B cell (primary cell): ENCODE results near the gene PLG. TPM values are rescaled to one million over a fixed set of nuclear protein-coding genes. Genes with fewer than 3 reads are reported as not detected.

ENCODE experiments used
- ATAC-seq: fragments of 200-7000 bp; cut with Tn5 transposase; one replicate; pipeline ENCODE4 v1.10.0; 2021; ENCODE audit warnings: low read depth, mild to moderate bottlenecking, moderate number of reproducible peaks, moderate library complexity
- CTCF ChIA-PET: fragments of 350-600 bp; sonication (Branson Sonifier 250); formaldehyde crosslinking; loops from one replicate; lab custom pipeline; 2021; ENCODE audit warnings: antibody characterized with exemption, inconsistent platforms; lab: Charles Lee
- POLR2A ChIA-PET: fragments of 350-600 bp; sonication (Branson Sonifier 250); formaldehyde crosslinking; loops from one replicate; lab custom pipeline; 2021; ENCODE audit warnings: antibody characterized with exemption; lab: Charles Lee
- DNase-seq: peaks from one replicate; pipeline ENCODE4 v3.0.0; 2013
- H2AFZ ChIP-seq: 2 replicates; pipeline ENCODE4 v1.6.1; 2012; ENCODE audit warnings: mild to moderate bottlenecking, low read depth, low read length; ENCODE audit not compliant: insufficient read depth, poor library complexity, severe bottlenecking
- H3K27ac ChIP-seq, 2 donors: 1 replicate in 1 of 2; 2 replicates in 1 of 2; pipeline ENCODE4 v1.5.1; 2012 to 2013; ENCODE audit warnings: low read length in 2 of 2, mild to moderate bottlenecking in 2 of 2, moderate library complexity in 1 of 2
- H3K27me3 ChIP-seq, 4 experiments: fragments of 200-600 bp in 1 of 4; sonication (generic) in 1 of 4; replicated peaks in 1 of 4; 1 replicate in 2 of 4; 2 replicates in 2 of 4; pipeline versions ENCODE4 v1.6.1 to v1.7.0; 2013 to 2016; ENCODE audit warnings: low read length in 3 of 4, mild to moderate bottlenecking in 2 of 4, mixed read lengths in 1 of 4, moderate library complexity in 1 of 4; ENCODE audit not compliant: insufficient read depth in 4 of 4, control insufficient read depth in 3 of 4; ENCODE audit errors: control extremely low read depth in 1 of 4
- H3K36me3 ChIP-seq, 2 experiments: replicated peaks in 1 of 2; 1 replicate in 1 of 2; 2 replicates in 1 of 2; pipeline versions ENCODE4 v1.6.1 to v1.7.1; 2013; ENCODE audit warnings: low read length in 1 of 2; ENCODE audit not compliant: insufficient read depth in 2 of 2, control insufficient read depth in 1 of 2; ENCODE audit errors: control extremely low read depth in 1 of 2, extremely low read depth in 1 of 2
- H3K4me1 ChIP-seq, 2 donors: fragments of 200-600 bp in 1 of 2; sonication (generic) in 1 of 2; 1 replicate in 1 of 2; 2 replicates in 1 of 2; pipeline versions ENCODE4 v1.5.1 to v1.6.1; 2013 to 2017; ENCODE audit warnings: low read length in 2 of 2; ENCODE audit not compliant: control insufficient read depth in 2 of 2, insufficient read depth in 2 of 2
- H3K4me2 ChIP-seq: replicated peaks from 2 replicates; pipeline ENCODE3; 2012; ENCODE audit warnings: mild to moderate bottlenecking, low read depth, low read length; ENCODE audit not compliant: poor library complexity, severe bottlenecking
- H3K4me3 ChIP-seq, 5 experiments: fragments of 200-600 bp in 1 of 5; sonication (generic) in 1 of 5; 1 replicate in 3 of 5; 2 replicates in 2 of 5; pipeline versions ENCODE4 v1.5.1 to v1.7.0; 2011 to 2016; ENCODE audit warnings: low read length in 4 of 5, mild to moderate bottlenecking in 4 of 5, low read depth in 2 of 5, control low read depth in 1 of 5, moderate library complexity in 1 of 5; ENCODE audit not compliant: insufficient read depth in 1 of 5; ENCODE audit errors: control extremely low read depth in 1 of 5, extremely low read depth in 1 of 5
- H3K79me2 ChIP-seq: fragments of 200-600 bp; sonication (generic); one replicate; pipeline ENCODE4 v1.6.0; 2016; ENCODE audit warnings: low read length; ENCODE audit not compliant: control insufficient read depth, insufficient read depth
- H3K9ac ChIP-seq: fragments of 200-600 bp; sonication (generic); 2 replicates; pipeline ENCODE4 v1.6.1; 2017; ENCODE audit warnings: mild to moderate bottlenecking, low read length, moderate library complexity
- H3K9me3 ChIP-seq, 3 donors: one replicate each; pipeline versions ENCODE4 v1.6.1 to v1.7.1; 2013; ENCODE audit warnings: low read length in 2 of 3; ENCODE audit not compliant: control insufficient read depth in 2 of 3, insufficient read depth in 1 of 3; ENCODE audit errors: control extremely low read depth in 1 of 3
- H4K20me1 ChIP-seq: 2 replicates; pipeline ENCODE4 v1.6.0; 2012; ENCODE audit warnings: mild to moderate bottlenecking, low read length; ENCODE audit not compliant: insufficient read depth, control insufficient read depth, poor library complexity, severe bottlenecking
- H3K27ac Mint-ChIP-seq: one replicate; pipeline ENCODE4 v1.8.0; 2021; ENCODE audit warnings: mixed read lengths
- H3K27me3 Mint-ChIP-seq: one replicate; pipeline ENCODE4 v1.8.0; 2021; ENCODE audit warnings: mixed read lengths
- H3K4me1 Mint-ChIP-seq: one replicate; pipeline ENCODE4 v1.8.0; 2021; ENCODE audit warnings: mixed read lengths
- H3K4me3 Mint-ChIP-seq: one replicate; pipeline ENCODE4 v1.8.0; 2021; ENCODE audit warnings: mixed read lengths
- H3K9me3 Mint-ChIP-seq: one replicate; pipeline ENCODE4 v1.8.0; 2022; ENCODE audit warnings: mixed read lengths; ENCODE audit not compliant: insufficient read depth
- EZH2 ChIP-seq: IDR thresholded peaks from 2 replicates; pipeline ENCODE4 v1.6.1; 2012; ENCODE audit warnings: borderline replicate concordance, low read depth, mild to moderate bottlenecking, moderate library complexity, low read length; ENCODE audit not compliant: insufficient read depth, poor library complexity, severe bottlenecking
- WGBS: methylation state at CpG from one replicate; pipeline ENCODE4 v1.1.5; 2013; ENCODE audit warnings: missing lambda C conversion rate; ENCODE audit not compliant: insufficient coverage; 5-methylcytosine and 5-hydroxymethylcytosine counted together
- intact Hi-C: fragments of 100-400 bp; cut with micrococcal nuclease; formaldehyde crosslinking; loops from one replicate; pipeline ENCODE4 v1.10.0; 2022
- polyA plus RNA-seq: library from polyadenylated mRNA; depleted of rRNA; stranded (reverse); fragments of >200 nt; gene quantifications from 2 replicates; pipeline ENCODE4 v1.2.3, GENCODE V29; 2012
- total RNA-seq, 2 donors: library from RNA; stranded (reverse); fragments of 120-200 nt in 1 of 2; gene quantifications; 1 replicate in 1 of 2; 2 replicates in 1 of 2; pipeline versions ENCODE4 v1.2.3 to v1.2.4, GENCODE V29; 2013 to 2022
- TF ChIP-seq, protein P1 (sequence below): fragments of 200-600 bp; IDR thresholded peaks from one replicate; pipeline ENCODE4 v1.8.0; 2022; ENCODE audit warnings: antibody characterized with exemption, mild to moderate bottlenecking

The PLG gene
- total and polyA plus RNA-seq, 2 donors (not counting 1 experiment from before 2014, with no cell fraction given), result 0.32 TPM; not detected in 1

DNA sequence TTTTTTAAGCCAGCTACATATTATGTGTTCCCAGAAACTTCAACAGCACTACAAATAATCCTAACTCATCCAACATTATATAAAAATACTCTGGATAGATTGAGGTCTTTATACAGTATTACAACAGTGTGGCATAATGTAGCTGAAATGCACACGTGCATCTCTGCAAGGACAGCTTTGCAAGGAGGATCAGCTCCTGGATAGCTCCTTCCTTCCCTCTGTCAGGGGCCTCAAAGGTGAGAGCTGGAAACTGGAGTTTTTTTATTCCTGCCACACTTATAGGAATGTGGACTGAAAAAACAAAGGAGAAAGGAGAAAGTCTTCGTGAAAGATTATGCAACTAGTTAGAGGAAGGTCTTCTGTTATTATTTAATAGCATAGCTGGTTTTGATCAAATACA, 53.1 kb downstream of the PLG start:
- intact Hi-C loops, result no loop called here
- Histone ChIP-seq H3K36me3 (no peaks in the 10 kb centered on the region), H3K9ac (no peak overlapping the region), H4K20me1 (no peaks in the 10 kb centered on the region), H3K4me2 (no peak overlapping the region), H3K4me3 (no peak overlapping the region), H3K9me3 (no peaks in the 10 kb centered on the region), H3K4me1 (no peaks in the 10 kb centered on the region), H2AFZ (no peak overlapping the region), H3K79me2 (no peaks in the 10 kb centered on the region), H3K27ac (no peak overlapping the region), H3K27me3 (peaks cover 0 to 10% (median 4%) of the 10 kb centered on the region in 4 experiments)
- no peaks in the 10 kb centered on the region for H3K9me3 Mint-ChIP-seq
- no peak overlapping the region for H3K4me3 Mint-ChIP-seq
- POLR2A ChIA-PET, result no interaction called here
- WGBS, result 29% methylated on average over 1 of the region's 2 CpGs
- H3K4me1 Mint-ChIP-seq, result no peaks in the 10 kb centered on the region
- ATAC-seq (no peak), DNase-seq (no peak)
- CTCF ChIA-PET, result interaction anchor here (1.0 to 1.5 kb wide), 2 partner anchors 11 to 618 kb away, joined by 3 to 4 read pairs; no protein-coding TSS in a partner anchor
- peaks cover 49% of the 10 kb centered on the region for H3K27me3 Mint-ChIP-seq
- no peak overlapping the region for H3K27ac Mint-ChIP-seq
- TF ChIP-seq, protein P1, sequence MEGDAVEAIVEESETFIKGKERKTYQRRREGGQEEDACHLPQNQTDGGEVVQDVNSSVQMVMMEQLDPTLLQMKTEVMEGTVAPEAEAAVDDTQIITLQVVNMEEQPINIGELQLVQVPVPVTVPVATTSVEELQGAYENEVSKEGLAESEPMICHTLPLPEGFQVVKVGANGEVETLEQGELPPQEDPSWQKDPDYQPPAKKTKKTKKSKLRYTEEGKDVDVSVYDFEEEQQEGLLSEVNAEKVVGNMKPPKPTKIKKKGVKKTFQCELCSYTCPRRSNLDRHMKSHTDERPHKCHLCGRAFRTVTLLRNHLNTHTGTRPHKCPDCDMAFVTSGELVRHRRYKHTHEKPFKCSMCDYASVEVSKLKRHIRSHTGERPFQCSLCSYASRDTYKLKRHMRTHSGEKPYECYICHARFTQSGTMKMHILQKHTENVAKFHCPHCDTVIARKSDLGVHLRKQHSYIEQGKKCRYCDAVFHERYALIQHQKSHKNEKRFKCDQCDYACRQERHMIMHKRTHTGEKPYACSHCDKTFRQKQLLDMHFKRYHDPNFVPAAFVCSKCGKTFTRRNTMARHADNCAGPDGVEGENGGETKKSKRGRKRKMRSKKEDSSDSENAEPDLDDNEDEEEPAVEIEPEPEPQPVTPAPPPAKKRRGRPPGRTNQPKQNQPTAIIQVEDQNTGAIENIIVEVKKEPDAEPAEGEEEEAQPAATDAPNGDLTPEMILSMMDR, result no peak

DNA sequence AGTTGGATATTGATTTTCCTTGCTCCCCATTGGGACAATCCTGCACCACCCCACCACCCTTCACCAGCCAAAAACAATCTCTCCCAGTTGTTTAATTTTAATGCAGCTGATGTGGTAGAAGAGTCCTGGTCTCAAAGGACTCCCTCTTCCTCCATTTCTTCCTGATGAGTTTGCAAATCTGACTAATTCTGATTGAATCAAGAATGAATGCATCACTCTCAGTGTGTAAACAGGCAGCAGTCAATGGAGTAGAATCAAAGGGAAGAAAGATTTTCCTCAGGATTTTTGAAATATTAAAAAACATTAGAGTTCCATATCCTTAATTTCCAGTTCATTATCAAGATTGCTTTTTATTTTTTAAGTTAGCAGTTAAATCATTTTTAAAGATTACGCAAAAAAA, 54.0 kb downstream of the PLG start:
- intact Hi-C loops, result no loop called here
- Histone ChIP-seq H3K4me2 (no peak overlapping the region), H3K4me1 (no peaks in the 10 kb centered on the region), H2AFZ (no peak overlapping the region), H4K20me1 (no peaks in the 10 kb centered on the region), H3K27me3 (peaks cover 0 to 10% (median 4%) of the 10 kb centered on the region in 4 experiments), H3K36me3 (no peaks in the 10 kb centered on the region), H3K79me2 (no peaks in the 10 kb centered on the region), H3K9me3 (peaks cover 0 to 2% (median 0%) of the 10 kb centered on the region in 3 donors), H3K4me3 (no peak overlapping the region), H3K27ac (no peak overlapping the region), H3K9ac (no peak overlapping the region)
- POLR2A ChIA-PET, result no interaction called here
- Mint-ChIP-seq H3K4me1 (no peaks in the 10 kb centered on the region), H3K27ac (no peak overlapping the region), H3K27me3 (peaks cover 49% of the 10 kb centered on the region), H3K9me3 (no peaks in the 10 kb centered on the region), H3K4me3 (no peak overlapping the region)
- no peak for TF ChIP-seq EZH2
- TF ChIP-seq, protein P1, result no peak
- DNase-seq (no peak), ATAC-seq (no peak)
- CTCF ChIA-PET, result no interaction called here
- WGBS, result no CpG with 5 or more reads among the region's 1 CpG
